Activated CD8-positive, alpha-beta T cell treated with anti-CD3 and anti-CD28 coated beads, Interleukin-2, amount 10 ng/mL, durations not matched to agents 7 days and 5 days (primary cell): ENCODE results near the gene ASB9. TPM values are rescaled to one million over a fixed set of nuclear protein-coding genes. Genes with fewer than 3 reads are reported as not detected.
"Not testable (repeated sequence)": the region's sequence is repeated elsewhere in the genome, so short reads cannot be mapped to it uniquely, and the experiment has no call there.

Experiments used
- ATAC-seq: fragments of 150-1000 bp; cut with Tn5 transposase; one replicate; pipeline ENCODE4 v1.10.0; 2021; ENCODE audit warnings: moderate library complexity
- CTCF ChIA-PET: fragments of 350-600 bp; sonication (Branson Sonifier 250); formaldehyde crosslinking; loops from one replicate; lab custom pipeline; 2021; ENCODE audit warnings: antibody characterized with exemption; lab: Charles Lee
- POLR2A ChIA-PET: fragments of 350-600 bp; sonication (Branson Sonifier 250); formaldehyde crosslinking; loops from one replicate; lab custom pipeline; 2021; ENCODE audit warnings: antibody characterized with exemption; lab: Charles Lee
- DNase-seq: peaks from one replicate; pipeline ENCODE4 v3.0.0-alpha.2; 2020
- H3K27ac Mint-ChIP-seq: one replicate; pipeline ENCODE4 v1.8.0; 2021; ENCODE audit warnings: mild to moderate bottlenecking, mixed read lengths
- H3K27me3 Mint-ChIP-seq: one replicate; pipeline ENCODE4 v1.8.0; 2021; ENCODE audit warnings: low read depth, mixed read lengths
- H3K36me3 Mint-ChIP-seq: one replicate; pipeline ENCODE4 v1.8.0; 2021; ENCODE audit warnings: low read depth, mixed read lengths
- H3K4me1 Mint-ChIP-seq: one replicate; pipeline ENCODE4 v1.8.0; 2021; ENCODE audit warnings: low read depth, mixed read lengths
- H3K4me3 Mint-ChIP-seq: one replicate; pipeline ENCODE4 v1.8.0; 2021; ENCODE audit warnings: mild to moderate bottlenecking, mixed read lengths
- H3K9me3 Mint-ChIP-seq: one replicate; pipeline ENCODE4 v1.8.0; 2022; ENCODE audit warnings: mixed read lengths; ENCODE audit not compliant: insufficient read depth
- total RNA-seq, 2 experiments: library from RNA; stranded (reverse); gene quantifications; one replicate each; pipeline ENCODE4 v1.2.3, GENCODE V29; 2021

The ASB9 gene
- total RNA-seq, 2 experiments from 2014 or later, result 0.18 to 0.34 TPM

DNA sequence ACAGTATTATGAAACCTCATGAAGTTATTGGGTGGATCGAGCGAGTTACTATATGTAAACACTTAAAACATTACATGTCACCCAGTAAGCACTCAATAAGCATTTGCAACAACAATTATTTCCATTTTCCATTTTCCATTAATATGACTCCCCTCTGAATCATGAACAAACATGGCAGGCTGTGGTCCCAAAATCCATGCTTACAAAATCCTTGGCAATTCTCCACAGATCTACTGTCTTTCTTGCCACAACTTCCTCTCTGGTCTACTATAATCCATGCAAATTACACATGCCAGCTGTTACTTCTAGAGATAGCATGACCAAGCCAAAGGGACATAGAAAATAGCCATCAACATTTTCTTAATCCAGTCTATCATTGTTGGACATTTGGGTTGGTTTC lies 23.6 kb upstream of the ASB9 start:
- POLR2A ChIA-PET, result no interaction called here
- no peak for ATAC-seq
- H3K4me3 Mint-ChIP-seq, result no peak overlapping the region

DNA sequence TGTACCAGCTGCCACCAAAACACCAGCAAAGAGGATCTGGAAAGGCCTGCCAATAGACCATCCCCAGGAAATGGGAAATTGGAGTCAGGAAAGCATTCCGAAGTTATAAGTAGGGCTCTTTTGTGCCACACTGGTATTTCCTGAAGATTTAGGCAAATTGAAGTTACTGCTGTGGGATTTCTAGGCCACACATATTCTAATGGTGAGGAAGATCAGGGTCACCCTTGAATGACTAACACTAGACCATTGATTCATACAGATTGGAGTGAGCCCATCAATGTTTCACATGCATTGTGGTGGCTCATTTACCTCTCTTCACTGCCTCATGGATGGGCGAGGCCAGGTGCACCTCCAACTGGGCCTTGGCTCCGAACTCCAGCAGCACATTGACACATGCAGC lies 23.0 kb upstream of the ASB9 start:
- Mint-ChIP-seq H3K36me3 (no peaks in the 10 kb centered on the region), H3K27me3 (no peaks in the 10 kb centered on the region), H3K27ac (no peak overlapping the region), H3K4me3 (no peak overlapping the region), H3K4me1 (no peaks in the 10 kb centered on the region), H3K9me3 (no peaks in the 10 kb centered on the region)
- DNase-seq (no peak), ATAC-seq (no peak)
- ChIA-PET POLR2A (no interaction called here), CTCF (no interaction called here)

More for the DNA sequence above, 23.6 kb upstream of the ASB9 start:
- DNase-seq, result no peak
- Mint-ChIP-seq H3K4me1 (no peaks in the 10 kb centered on the region), H3K27me3 (no peaks in the 10 kb centered on the region), H3K9me3 (no peaks in the 10 kb centered on the region), H3K27ac (no peak overlapping the region), H3K36me3 (no peaks in the 10 kb centered on the region)
- CTCF ChIA-PET, result no interaction called here

- CTCF ChIA-PET, result no interaction called here
- Mint-ChIP-seq H3K36me3 (no peaks in the 10 kb centered on the region), H3K27ac (no peak overlapping the region), H3K9me3 (no peaks in the 10 kb centered on the region), H3K27me3 (peaks cover 1% of the 10 kb centered on the region), H3K4me1 (no peaks in the 10 kb centered on the region), H3K4me3 (no peak overlapping the region)
- ATAC-seq (no peak), DNase-seq (no peak)
- POLR2A ChIA-PET, result no interaction called here
These were observed 7.7 kb upstream of the ASB9 start for GRCh38 chrX:15277604-15278003.

GRCh38 chrX:15274946-15275345 lies 5.1 kb upstream of the ASB9 start:
- ChIA-PET CTCF (no interaction called here), POLR2A (no interaction called here)
- ATAC-seq (no peak), DNase-seq (no peak)
- Mint-ChIP-seq H3K27ac (no peak overlapping the region), H3K4me3 (no peak overlapping the region), H3K27me3 (no peaks in the 10 kb centered on the region), H3K9me3 (no peaks in the 10 kb centered on the region), H3K4me1 (peaks cover 2% of the 10 kb centered on the region), H3K36me3 (no peaks in the 10 kb centered on the region)

GRCh38 chrX:15273275-15273674 lies 3.4 kb upstream of the ASB9 start:
- DNase-seq, H3K27me3 Mint-ChIP-seq, ATAC-seq, H3K4me3 Mint-ChIP-seq, CTCF ChIA-PET, POLR2A ChIA-PET, H3K4me1 Mint-ChIP-seq, H3K9me3 Mint-ChIP-seq, H3K36me3 Mint-ChIP-seq, H3K27ac Mint-ChIP-seq: not testable (repeated sequence)

- H3K4me3 Mint-ChIP-seq, result no peak overlapping the region
- ATAC-seq, result no peak
- ChIA-PET CTCF (no interaction called here), POLR2A (no interaction called here)
- no peaks in the 10 kb centered on the region for H3K27me3 Mint-ChIP-seq
- no peaks in the 10 kb centered on the region for H3K36me3 Mint-ChIP-seq
- H3K4me1 Mint-ChIP-seq, result peaks cover 8% of the 10 kb centered on the region
- H3K27ac Mint-ChIP-seq, result no peak overlapping the region
- no peaks in the 10 kb centered on the region for H3K9me3 Mint-ChIP-seq
- DNase-seq, result no peak
These were observed 1.9 kb upstream of the ASB9 start for GRCh38 chrX:15271757-15272156.

- H3K27ac Mint-ChIP-seq, result no peak overlapping the region
- H3K4me3 Mint-ChIP-seq, result no peak overlapping the region
- no peaks in the 10 kb centered on the region for H3K9me3 Mint-ChIP-seq
- H3K27me3 Mint-ChIP-seq, result no peaks in the 10 kb centered on the region
- peaks cover 8% of the 10 kb centered on the region for H3K4me1 Mint-ChIP-seq
- CTCF ChIA-PET, result no interaction called here
- POLR2A ChIA-PET, result no interaction called here
- H3K36me3 Mint-ChIP-seq, result no peaks in the 10 kb centered on the region
- DNase-seq, result no peak
- no peak for ATAC-seq
These were observed 763 bp downstream of the ASB9 start for GRCh38 chrX:15269120-15269519.

GRCh38 chrX:15254852-15255251 lies 15.0 kb downstream of the ASB9 start:
- no peak overlapping the region for H3K4me3 Mint-ChIP-seq
- CTCF ChIA-PET, result no interaction called here

GRCh38 chrX:15245896-15246295 lies 24.0 kb downstream of the ASB9 start:
- no peaks in the 10 kb centered on the region for H3K9me3 Mint-ChIP-seq
- ChIA-PET CTCF (no interaction called here), POLR2A (no interaction called here)
- ATAC-seq (no peak), DNase-seq (no peak)
- H3K27me3 Mint-ChIP-seq, result no peaks in the 10 kb centered on the region
- H3K4me3 Mint-ChIP-seq, result no peak overlapping the region
- no peak overlapping the region for H3K27ac Mint-ChIP-seq
- H3K36me3 Mint-ChIP-seq, result no peaks in the 10 kb centered on the region
- H3K4me1 Mint-ChIP-seq, result peaks cover 3% of the 10 kb centered on the region

More at GRCh38 chrX:15254852-15255251, 15.0 kb downstream of the ASB9 start:
- H3K36me3 Mint-ChIP-seq, result no peaks in the 10 kb centered on the region
- POLR2A ChIA-PET, result no interaction called here
- H3K4me1 Mint-ChIP-seq, result no peaks in the 10 kb centered on the region
- ATAC-seq, result no peak
- DNase-seq, result no peak
- no peaks in the 10 kb centered on the region for H3K9me3 Mint-ChIP-seq
- no peaks in the 10 kb centered on the region for H3K27me3 Mint-ChIP-seq
- H3K27ac Mint-ChIP-seq, result no peak overlapping the region

DNA sequence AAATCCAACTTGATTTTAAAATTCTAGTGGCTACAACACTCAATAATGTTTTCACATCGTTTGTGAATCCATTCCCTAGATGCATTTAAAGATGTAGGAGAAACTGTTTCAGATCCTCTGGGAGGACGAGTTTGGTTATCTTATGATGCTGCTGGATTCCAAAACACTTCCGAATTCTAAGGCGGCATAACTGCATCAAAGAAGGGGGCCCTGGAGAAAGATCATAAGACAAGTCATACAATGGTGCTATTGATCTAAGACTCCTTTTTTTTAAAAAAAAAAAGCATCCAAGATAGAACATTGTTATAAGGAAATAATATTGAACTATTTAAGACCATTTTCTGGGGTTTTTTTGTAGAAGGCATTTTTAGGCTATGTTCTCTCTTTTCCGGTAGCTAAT lies 25.5 kb downstream of the ASB9 start:
- no peak for DNase-seq
- H3K27ac Mint-ChIP-seq, result no peak overlapping the region
- POLR2A ChIA-PET, result no interaction called here
- ATAC-seq, result no peak
- H3K27me3 Mint-ChIP-seq, result no peaks in the 10 kb centered on the region
- CTCF ChIA-PET, result interaction anchor here (1.1 to 3.5 kb wide), 2 partner anchors 101 kb away, joined by 5 to 30 read pairs; no protein-coding TSS in a partner anchor
- no peak overlapping the region for H3K4me3 Mint-ChIP-seq
- H3K4me1 Mint-ChIP-seq, result peaks cover 3% of the 10 kb centered on the region
- no peaks in the 10 kb centered on the region for H3K9me3 Mint-ChIP-seq
- H3K36me3 Mint-ChIP-seq, result no peaks in the 10 kb centered on the region

- Mint-ChIP-seq H3K4me1 (peaks cover 3% of the 10 kb centered on the region), H3K27me3 (no peaks in the 10 kb centered on the region), H3K9me3 (no peaks in the 10 kb centered on the region), H3K27ac (no peak overlapping the region), H3K4me3 (no peak overlapping the region), H3K36me3 (no peaks in the 10 kb centered on the region)
- ChIA-PET CTCF (interaction anchor here (0.6 to 3.5 kb wide), 9 partner anchors 10 to 746 kb away, joined by 3 to 30 read pairs (median 4); no protein-coding TSS in a partner anchor), POLR2A (no interaction called here)
- ATAC-seq (no peak), DNase-seq (peak; percentile 57)
These were observed 26.9 kb downstream of the ASB9 start for GRCh38 chrX:15242899-15243555.

GRCh38 chrX:15241301-15241700 lies 28.6 kb downstream of the ASB9 start:
- POLR2A ChIA-PET, result no interaction called here
- CTCF ChIA-PET, result interaction anchor here (1.6 to 3.5 kb wide), 2 partner anchors 98 to 133 kb away, joined by 8 to 30 read pairs; no protein-coding TSS in a partner anchor
- no peaks in the 10 kb centered on the region for H3K4me1 Mint-ChIP-seq
- no peak overlapping the region for H3K27ac Mint-ChIP-seq
- no peak for ATAC-seq
- H3K36me3 Mint-ChIP-seq, result no peaks in the 10 kb centered on the region
- H3K9me3 Mint-ChIP-seq, result no peaks in the 10 kb centered on the region
- H3K27me3 Mint-ChIP-seq, result no peaks in the 10 kb centered on the region
- no peak overlapping the region for H3K4me3 Mint-ChIP-seq
- no peak for DNase-seq
